ENCODE results near the gene CEACAM7. TPM values are rescaled to one million over a fixed set of nuclear protein-coding genes. Genes with fewer than 3 reads are reported as not detected.

CEACAM7 gene
- total RNA-seq, 2 experiments from 2014 or later: not detected

GRCh38 chr19:41699231-41699967 is 11.3 kb upstream of the CEACAM7 start:
- ATAC-seq: no peak
- DNase-seq: no peak
- ChIA-PET POLR2A (no interaction called here), CTCF (interaction anchor here (0.6 to 2.4 kb wide), 7 partner anchors 42 to 129 kb away, joined by 3 to 8 read pairs (median 3); no protein-coding TSS in a partner anchor)
- intact Hi-C loops (cut with DNase I, micrococcal nuclease): no loop called here
- Mint-ChIP-seq H3K9me3 (ENCODE audit: low read depth) (no peaks in the 10 kb centered on the region), H3K27ac (no peak overlapping the region), H3K4me3 (no peak overlapping the region), H3K4me1 (no peaks in the 10 kb centered on the region), H3K36me3 (ENCODE audit: low read depth) (no peaks in the 10 kb centered on the region), H3K27me3 (peaks cover 11% of the 10 kb centered on the region)

DNA sequence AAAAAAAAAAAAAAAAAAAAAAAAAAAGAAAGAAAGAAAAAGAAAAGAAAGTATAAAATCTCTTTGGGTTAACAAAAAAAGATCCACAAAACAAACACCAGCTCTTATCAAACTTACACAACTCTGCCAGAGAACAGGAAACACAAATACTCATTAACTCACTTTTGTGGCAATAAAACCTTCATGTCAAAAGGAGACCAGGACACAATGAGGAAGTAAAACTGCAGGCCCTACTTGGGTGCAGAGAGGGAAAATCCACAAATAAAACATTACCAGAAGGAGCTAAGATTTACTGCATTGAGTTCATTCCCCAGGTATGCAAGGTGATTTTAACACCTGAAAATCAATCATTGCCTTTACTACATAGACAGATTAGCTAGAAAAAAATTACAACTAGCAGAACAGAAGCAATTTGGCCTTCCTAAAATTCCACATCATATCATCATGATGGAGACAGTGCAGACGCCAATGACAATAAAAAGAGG is 10.7 kb upstream of the CEACAM7 start:
- Mint-ChIP-seq H3K9me3 (ENCODE audit: low read depth) (no peaks in the 10 kb centered on the region), H3K4me1 (no peaks in the 10 kb centered on the region), H3K36me3 (ENCODE audit: low read depth) (no peaks in the 10 kb centered on the region), H3K27me3 (peaks cover 12% of the 10 kb centered on the region), H3K4me3 (no peak overlapping the region), H3K27ac (no peak overlapping the region)
- ATAC-seq: no peak
- DNase-seq: no peak
- ChIA-PET POLR2A (no interaction called here), CTCF (interaction anchor here (0.6 to 2.4 kb wide), 6 partner anchors 47 to 128 kb away, joined by 3 to 8 read pairs (median 4); no protein-coding TSS in a partner anchor)
- intact Hi-C loops (cut with DNase I, micrococcal nuclease): no loop called here

- H3K4me3 Mint-ChIP-seq: no peak overlapping the region
- no peak for ATAC-seq
- intact Hi-C loops (cut with DNase I, micrococcal nuclease): no loop called here
- H3K27me3 Mint-ChIP-seq: peaks cover 16% of the 10 kb centered on the region
- ChIA-PET CTCF (interaction anchor here (1.5 to 2.4 kb wide), 2 partner anchors 51 to 56 kb away, joined by 5 to 7 read pairs; no protein-coding TSS in a partner anchor), POLR2A (no interaction called here)
- no peak overlapping the region for H3K27ac Mint-ChIP-seq
- no peaks in the 10 kb centered on the region for H3K4me1 Mint-ChIP-seq
- no peaks in the 10 kb centered on the region for H3K36me3 Mint-ChIP-seq (ENCODE audit: low read depth)
- H3K9me3 Mint-ChIP-seq (ENCODE audit: low read depth): peaks cover 5% of the 10 kb centered on the region
- DNase-seq: no peak
Observed at GRCh38 chr19:41697198-41697855, 9.3 kb upstream of the CEACAM7 start.

GRCh38 chr19:41696402-41697197 is 8.5 kb upstream of the CEACAM7 start:
- ATAC-seq: no peak
- CTCF ChIA-PET: interaction anchor here (0.7 to 1.5 kb wide), 3 partner anchors 10 to 326 kb away, joined by 3 to 5 read pairs (median 4); no protein-coding TSS in a partner anchor
- POLR2A ChIA-PET: no interaction called here

GRCh38 chr19:41695745-41696144 is 7.7 kb upstream of the CEACAM7 start:
- ATAC-seq: no peak
- H3K27me3 Mint-ChIP-seq: peaks cover 24% of the 10 kb centered on the region
- POLR2A ChIA-PET: no interaction called here
- peaks cover 5% of the 10 kb centered on the region for H3K9me3 Mint-ChIP-seq (ENCODE audit: low read depth)
- no peak overlapping the region for H3K4me3 Mint-ChIP-seq
- no peaks in the 10 kb centered on the region for H3K4me1 Mint-ChIP-seq
- H3K36me3 Mint-ChIP-seq (ENCODE audit: low read depth): no peaks in the 10 kb centered on the region
- H3K27ac Mint-ChIP-seq: no peak overlapping the region
- intact Hi-C loops (cut with DNase I, micrococcal nuclease): no loop called here
- DNase-seq: no peak
- CTCF ChIA-PET: interaction anchor here (0.7 kb wide), 2 partner anchors 11 to 327 kb away, joined by 3 to 4 read pairs; no protein-coding TSS in a partner anchor

More at GRCh38 chr19:41696402-41697197, 8.5 kb upstream of the CEACAM7 start:
- H3K36me3 Mint-ChIP-seq (ENCODE audit: low read depth): no peaks in the 10 kb centered on the region
- H3K4me1 Mint-ChIP-seq: no peaks in the 10 kb centered on the region
- peak; percentile 37 for DNase-seq
- peaks cover 16% of the 10 kb centered on the region for H3K27me3 Mint-ChIP-seq
- intact Hi-C loops (cut with DNase I, micrococcal nuclease): no loop called here
- H3K4me3 Mint-ChIP-seq: no peak overlapping the region
- H3K27ac Mint-ChIP-seq: no peak overlapping the region
- peaks cover 5% of the 10 kb centered on the region for H3K9me3 Mint-ChIP-seq (ENCODE audit: low read depth)

- DNase-seq (no peak), ATAC-seq (no peak)
- intact Hi-C loops (cut with DNase I, micrococcal nuclease): loop anchor here (5.0 kb wide), 1 partner anchor 53 kb away; no protein-coding TSS in a partner anchor
- peaks cover 24% of the 10 kb centered on the region for H3K27me3 Mint-ChIP-seq
- CTCF ChIA-PET: interaction anchor here (4.0 kb wide), 1 partner anchor 48 kb away, joined by 27 read pairs; no protein-coding TSS in a partner anchor
- H3K9me3 Mint-ChIP-seq (ENCODE audit: low read depth): peaks cover 5% of the 10 kb centered on the region
- H3K4me1 Mint-ChIP-seq: no peaks in the 10 kb centered on the region
- no peaks in the 10 kb centered on the region for H3K36me3 Mint-ChIP-seq (ENCODE audit: low read depth)
- H3K27ac Mint-ChIP-seq: no peak overlapping the region
- POLR2A ChIA-PET: no interaction called here
- no peak overlapping the region for H3K4me3 Mint-ChIP-seq
Observed at GRCh38 chr19:41694831-41695635, 7.0 kb upstream of the CEACAM7 start.

- H3K27ac Mint-ChIP-seq: no peak overlapping the region
- ChIA-PET CTCF (interaction anchor here (0.7 to 6.7 kb wide), 4 partner anchors 47 to 273 kb away, joined by 3 to 74 read pairs (median 16); no protein-coding TSS in a partner anchor), POLR2A (no interaction called here)
- H3K36me3 Mint-ChIP-seq (ENCODE audit: low read depth): no peaks in the 10 kb centered on the region
- ATAC-seq (no peak), DNase-seq (no peak)
- H3K27me3 Mint-ChIP-seq: peaks cover 24% of the 10 kb centered on the region
- no peaks in the 10 kb centered on the region for H3K4me1 Mint-ChIP-seq
- no peak overlapping the region for H3K4me3 Mint-ChIP-seq
- H3K9me3 Mint-ChIP-seq (ENCODE audit: low read depth): peaks cover 5% of the 10 kb centered on the region
- intact Hi-C loops (cut with DNase I, micrococcal nuclease): loop anchor here (5.0 kb wide), 1 partner anchor 52 kb away; no protein-coding TSS in a partner anchor
Observed at GRCh38 chr19:41694196-41694595, 6.1 kb upstream of the CEACAM7 start.

DNA sequence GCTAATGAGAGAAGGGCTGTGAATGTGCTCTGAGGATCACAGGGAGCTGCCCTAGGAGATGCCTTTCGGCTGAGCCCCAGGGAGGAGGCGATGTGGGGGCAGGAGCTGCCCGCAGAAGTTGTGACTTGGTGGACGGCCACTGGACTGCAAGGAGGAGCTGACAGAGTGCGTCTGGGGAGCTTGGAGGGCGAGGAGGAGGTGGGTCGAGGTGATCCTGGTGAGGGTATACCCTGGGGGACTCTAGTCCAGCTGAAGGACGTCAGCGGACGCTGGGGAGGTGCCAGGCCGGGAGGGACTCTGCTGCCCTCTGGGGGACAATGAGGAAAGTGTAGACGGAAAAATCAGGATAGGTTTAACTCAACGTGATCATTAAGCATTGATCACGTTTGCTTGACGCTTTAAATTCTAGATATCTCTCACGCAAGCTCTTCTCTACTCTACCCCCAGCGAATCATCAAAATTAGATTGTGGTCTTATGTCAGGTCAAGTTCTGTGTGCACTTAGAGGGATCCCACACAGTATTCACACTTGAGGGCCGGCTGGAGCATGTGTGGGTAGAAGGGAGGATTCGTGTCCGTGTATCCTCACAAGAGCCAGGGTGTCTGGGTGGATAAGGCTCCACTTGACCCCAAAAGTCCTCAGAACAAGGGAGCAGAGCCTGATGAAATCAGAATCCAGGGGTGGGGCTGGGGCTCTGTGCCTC is 3.3 kb upstream of the CEACAM7 start:
- peak; percentile 52 for DNase-seq
- H3K36me3 Mint-ChIP-seq (ENCODE audit: low read depth): no peaks in the 10 kb centered on the region
- H3K27ac Mint-ChIP-seq: no peak overlapping the region
- peaks cover 5% of the 10 kb centered on the region for H3K9me3 Mint-ChIP-seq (ENCODE audit: low read depth)
- ATAC-seq: peak; percentile 58
- peaks cover 19% of the 10 kb centered on the region for H3K27me3 Mint-ChIP-seq
- intact Hi-C loops (cut with DNase I, micrococcal nuclease): loop anchor here (5.0 kb wide), 1 partner anchor 49 kb away; no protein-coding TSS in a partner anchor
- ChIA-PET POLR2A (no interaction called here), CTCF (interaction anchor here (0.7 to 6.7 kb wide), 14 partner anchors 9 to 337 kb away, joined by 3 to 74 read pairs (median 4); no protein-coding TSS in a partner anchor)
- no peak overlapping the region for H3K4me3 Mint-ChIP-seq
- H3K4me1 Mint-ChIP-seq: no peaks in the 10 kb centered on the region

DNA sequence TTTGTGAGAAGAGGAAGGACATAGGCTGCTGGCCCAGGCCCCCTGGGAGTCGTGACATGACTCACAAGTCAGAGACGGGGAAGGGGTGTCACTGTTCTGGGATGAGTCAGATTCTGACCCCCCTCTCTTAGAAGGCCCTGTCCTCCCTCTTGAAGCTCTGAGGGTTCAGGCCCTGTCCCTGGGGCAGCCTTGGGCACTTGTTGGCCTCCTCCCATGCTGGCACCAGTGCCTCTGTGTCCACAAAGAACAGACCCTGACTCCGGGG is 2.7 kb upstream of the CEACAM7 start:
- Mint-ChIP-seq H3K36me3 (ENCODE audit: low read depth) (no peaks in the 10 kb centered on the region), H3K4me1 (no peaks in the 10 kb centered on the region), H3K4me3 (no peak overlapping the region), H3K27me3 (peaks cover 17% of the 10 kb centered on the region), H3K9me3 (ENCODE audit: low read depth) (peaks cover 5% of the 10 kb centered on the region), H3K27ac (no peak overlapping the region)
- ChIA-PET CTCF (interaction anchor here (0.7 to 6.7 kb wide), 9 partner anchors 8 to 338 kb away, joined by 3 to 74 read pairs (median 4); no protein-coding TSS in a partner anchor), POLR2A (no interaction called here)
- intact Hi-C loops (cut with DNase I, micrococcal nuclease): loop anchor here (5.0 kb wide), 1 partner anchor 48 kb away; no protein-coding TSS in a partner anchor
- DNase-seq (no peak), ATAC-seq (no peak)

Measured in activated CD4-positive, alpha-beta T cell treated with anti-CD3 and anti-CD28 coated beads for 36 hours (primary cell).